Subcutaneous adipose tissue (tissue), 4 donors: ENCODE measurements around the gene MYOD1. TPM values are rescaled to one million over a fixed set of nuclear protein-coding genes. Genes with fewer than 3 reads are reported as not detected.

ENCODE experiments used
- total RNA-seq, 4 donors: library from RNA; depleted of rRNA; stranded (reverse); fragments of >200 nt; gene quantifications; one replicate each; pipeline ENCODE4 v1.1.0, GENCODE V29; 2016
- TF ChIP-seq, protein P1 (sequence below): fragments of 450-650 bp; IDR thresholded peaks from one replicate; pipeline ENCODE4 v1.5.1; 2016; ENCODE audit warnings: low read depth, mild to moderate bottlenecking, control low read depth, antibody characterized with exemption, moderate library complexity

MYOD1 gene
- total RNA-seq, result not detected

DNA sequence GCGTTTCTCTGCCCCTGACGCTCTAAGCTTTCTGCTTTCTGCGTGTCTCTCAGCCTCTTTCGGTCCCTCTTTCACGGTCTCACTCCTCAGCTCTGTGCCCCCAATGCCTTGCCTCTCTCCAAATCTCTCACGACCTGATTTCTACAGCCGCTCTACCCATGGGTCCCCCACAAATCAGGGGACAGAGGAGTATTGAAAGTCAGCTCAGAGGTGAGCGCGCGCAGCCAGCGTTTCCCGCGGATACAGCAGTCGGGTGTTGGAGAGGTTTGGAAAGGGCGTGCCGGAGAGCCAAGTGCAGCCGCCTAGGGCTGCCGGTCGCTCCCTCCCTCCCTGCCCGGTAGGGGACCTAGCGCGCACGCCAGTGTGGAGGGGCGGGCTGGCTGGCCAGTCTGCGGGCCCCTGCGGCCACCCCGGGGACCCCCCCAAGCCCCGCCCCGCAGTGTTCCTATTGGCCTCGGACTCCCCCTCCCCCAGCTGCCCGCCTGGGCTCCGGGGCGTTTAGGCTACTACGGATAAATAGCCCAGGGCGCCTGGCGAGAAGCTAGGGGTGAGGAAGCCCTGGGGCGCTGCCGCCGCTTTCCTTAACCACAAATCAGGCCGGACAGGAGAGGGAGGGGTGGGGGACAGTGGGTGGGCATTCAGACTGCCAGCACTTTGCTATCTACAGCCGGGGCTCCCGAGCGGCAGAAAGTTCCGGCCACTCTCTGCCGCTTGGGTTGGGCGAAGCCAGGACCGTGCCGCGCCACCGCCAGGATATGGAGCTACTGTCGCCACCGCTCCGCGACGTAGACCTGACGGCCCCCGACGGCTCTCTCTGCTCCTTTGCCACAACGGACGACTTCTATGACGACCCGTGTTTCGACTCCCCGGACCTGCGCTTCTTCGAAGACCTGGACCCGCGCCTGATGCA lies at the start of gene MYOD1:
TSS of gene MYOD1 (plus strand) at position 544 of the 910 bp plus-strand sequence. CDS start at position 756, 212 bp downstream.
- TF ChIP-seq, protein P1, sequence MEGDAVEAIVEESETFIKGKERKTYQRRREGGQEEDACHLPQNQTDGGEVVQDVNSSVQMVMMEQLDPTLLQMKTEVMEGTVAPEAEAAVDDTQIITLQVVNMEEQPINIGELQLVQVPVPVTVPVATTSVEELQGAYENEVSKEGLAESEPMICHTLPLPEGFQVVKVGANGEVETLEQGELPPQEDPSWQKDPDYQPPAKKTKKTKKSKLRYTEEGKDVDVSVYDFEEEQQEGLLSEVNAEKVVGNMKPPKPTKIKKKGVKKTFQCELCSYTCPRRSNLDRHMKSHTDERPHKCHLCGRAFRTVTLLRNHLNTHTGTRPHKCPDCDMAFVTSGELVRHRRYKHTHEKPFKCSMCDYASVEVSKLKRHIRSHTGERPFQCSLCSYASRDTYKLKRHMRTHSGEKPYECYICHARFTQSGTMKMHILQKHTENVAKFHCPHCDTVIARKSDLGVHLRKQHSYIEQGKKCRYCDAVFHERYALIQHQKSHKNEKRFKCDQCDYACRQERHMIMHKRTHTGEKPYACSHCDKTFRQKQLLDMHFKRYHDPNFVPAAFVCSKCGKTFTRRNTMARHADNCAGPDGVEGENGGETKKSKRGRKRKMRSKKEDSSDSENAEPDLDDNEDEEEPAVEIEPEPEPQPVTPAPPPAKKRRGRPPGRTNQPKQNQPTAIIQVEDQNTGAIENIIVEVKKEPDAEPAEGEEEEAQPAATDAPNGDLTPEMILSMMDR, result no peak

DNA sequence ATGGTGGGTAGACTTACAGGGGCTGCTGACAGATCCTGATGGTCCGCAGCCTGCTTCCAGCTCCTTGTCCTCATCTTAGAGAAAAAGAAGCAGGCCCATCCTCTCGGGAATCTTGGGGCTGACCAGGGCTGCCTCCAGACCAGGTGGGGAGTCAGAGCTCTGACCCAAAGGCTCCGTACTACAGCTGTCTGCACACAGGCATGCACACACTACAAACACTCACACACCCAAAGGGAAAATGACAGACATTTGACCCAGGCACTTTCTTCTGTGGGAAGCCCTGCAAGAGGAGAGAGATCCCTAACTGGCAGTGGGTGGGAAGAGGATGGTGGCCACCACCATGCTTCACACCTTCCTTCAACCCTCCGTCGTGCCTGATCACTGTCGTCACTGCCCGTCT lies 46.9 kb upstream of the MYOD1 start:
- TF ChIP-seq, protein P1, result no peak

DNA sequence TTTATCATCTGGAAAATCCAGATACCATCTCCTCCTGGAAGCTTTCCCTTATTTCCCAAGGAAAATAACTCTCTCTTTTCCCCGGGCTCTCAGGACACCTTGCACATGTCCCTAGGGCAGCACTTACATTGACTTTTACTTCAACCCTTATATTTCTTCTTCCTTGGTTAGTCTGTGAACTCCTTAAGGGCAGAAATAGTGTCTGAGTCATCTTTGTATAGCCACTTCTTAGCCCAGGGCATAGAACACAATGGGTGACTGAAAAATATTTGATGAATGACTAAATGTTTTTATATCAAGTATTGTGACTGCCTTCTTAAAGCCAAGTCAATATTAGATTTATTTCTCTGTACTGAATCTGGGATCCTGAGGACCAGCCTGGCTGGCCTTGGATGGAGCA lies 45.4 kb upstream of the MYOD1 start:
- TF ChIP-seq, protein P1, result no peak

DNA sequence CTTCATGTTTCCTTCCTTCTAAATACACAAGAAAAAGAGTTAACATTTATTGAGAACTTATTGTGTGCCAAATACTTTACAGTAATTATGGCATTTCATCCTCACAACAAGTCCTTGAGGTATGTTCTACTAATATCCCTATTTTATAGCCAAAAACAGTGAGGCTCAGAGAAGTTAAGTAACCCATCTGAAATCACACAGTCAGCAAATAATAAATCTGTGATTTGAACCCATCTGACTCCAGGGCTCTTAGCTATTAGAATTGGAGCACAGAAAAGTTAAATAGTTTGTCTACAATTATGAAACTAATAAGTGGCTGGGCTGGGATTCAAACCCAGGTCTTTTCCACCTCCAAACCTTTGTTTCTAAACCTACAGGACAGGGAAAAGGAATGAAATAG lies 36.5 kb upstream of the MYOD1 start:
- TF ChIP-seq, protein P1, result no peak

DNA sequence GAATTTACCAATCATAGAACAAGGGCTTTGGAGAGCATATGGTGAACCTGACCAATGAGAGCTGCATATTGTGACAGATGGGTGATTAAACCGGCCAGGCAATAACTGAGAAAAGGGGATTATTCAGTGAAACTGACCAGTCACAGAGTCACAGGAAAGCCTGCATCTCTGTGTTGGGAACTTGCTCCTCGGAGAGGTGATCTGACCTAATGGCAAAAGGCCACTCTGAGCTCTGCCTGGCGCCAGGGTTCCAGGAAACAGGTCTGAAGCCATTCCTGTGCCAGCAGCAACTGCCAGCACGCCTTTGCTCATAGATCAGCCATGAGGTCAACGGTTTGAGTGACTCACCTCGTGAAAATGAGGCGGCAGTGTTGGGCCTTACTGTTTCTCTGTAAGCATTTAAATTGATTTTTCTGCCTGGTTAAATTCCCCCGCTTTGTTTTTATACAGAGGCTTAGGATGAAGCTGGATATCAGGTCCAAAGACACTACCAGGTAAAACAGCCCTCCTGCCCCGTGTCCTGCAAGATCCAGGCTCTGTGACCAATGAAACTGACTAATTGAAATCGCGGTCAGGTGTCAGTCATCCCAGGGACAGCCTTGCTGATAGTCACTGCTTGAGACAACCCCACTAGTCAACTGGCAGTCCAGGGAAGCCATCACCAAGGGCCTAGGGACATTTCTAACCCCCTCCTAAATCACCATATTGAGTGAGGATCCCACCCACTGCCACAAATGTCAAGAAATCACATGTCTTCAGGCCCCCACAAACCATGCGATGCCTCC lies 35.8 kb upstream of the MYOD1 start:
- TF ChIP-seq, protein P1, result no peak

DNA sequence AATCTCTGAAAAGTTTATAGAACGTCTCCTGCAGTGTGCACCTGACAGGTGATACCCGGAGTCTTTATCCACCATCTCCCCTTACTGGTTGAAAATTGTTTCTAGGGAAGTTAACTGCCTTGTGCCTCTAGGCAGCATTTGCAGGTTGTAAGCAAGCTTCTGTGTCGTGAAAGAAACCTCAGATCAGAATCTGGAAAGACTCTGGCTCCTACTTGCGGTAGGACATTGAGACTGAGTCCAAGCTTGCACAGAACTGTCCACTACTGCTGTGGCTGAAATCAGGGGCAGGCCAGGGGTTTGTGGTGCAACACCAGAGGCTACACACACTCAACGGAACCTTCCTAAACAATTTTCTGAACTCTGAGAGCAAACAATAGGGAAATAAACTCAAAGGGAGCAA lies 34.8 kb upstream of the MYOD1 start:
- TF ChIP-seq, protein P1, result no peak
